ENCODE data around the gene MARCHF6. TPM values are rescaled to one million over a fixed set of nuclear protein-coding genes. Genes with fewer than 3 reads are reported as not detected.

The MARCHF6 gene
- total and polyA plus RNA-seq, 9 of the 15 experiments (the other 6 are each of a cell fraction or from before 2014, with no cell fraction given): 74.1 to 456 (median 116) TPM

DNA sequence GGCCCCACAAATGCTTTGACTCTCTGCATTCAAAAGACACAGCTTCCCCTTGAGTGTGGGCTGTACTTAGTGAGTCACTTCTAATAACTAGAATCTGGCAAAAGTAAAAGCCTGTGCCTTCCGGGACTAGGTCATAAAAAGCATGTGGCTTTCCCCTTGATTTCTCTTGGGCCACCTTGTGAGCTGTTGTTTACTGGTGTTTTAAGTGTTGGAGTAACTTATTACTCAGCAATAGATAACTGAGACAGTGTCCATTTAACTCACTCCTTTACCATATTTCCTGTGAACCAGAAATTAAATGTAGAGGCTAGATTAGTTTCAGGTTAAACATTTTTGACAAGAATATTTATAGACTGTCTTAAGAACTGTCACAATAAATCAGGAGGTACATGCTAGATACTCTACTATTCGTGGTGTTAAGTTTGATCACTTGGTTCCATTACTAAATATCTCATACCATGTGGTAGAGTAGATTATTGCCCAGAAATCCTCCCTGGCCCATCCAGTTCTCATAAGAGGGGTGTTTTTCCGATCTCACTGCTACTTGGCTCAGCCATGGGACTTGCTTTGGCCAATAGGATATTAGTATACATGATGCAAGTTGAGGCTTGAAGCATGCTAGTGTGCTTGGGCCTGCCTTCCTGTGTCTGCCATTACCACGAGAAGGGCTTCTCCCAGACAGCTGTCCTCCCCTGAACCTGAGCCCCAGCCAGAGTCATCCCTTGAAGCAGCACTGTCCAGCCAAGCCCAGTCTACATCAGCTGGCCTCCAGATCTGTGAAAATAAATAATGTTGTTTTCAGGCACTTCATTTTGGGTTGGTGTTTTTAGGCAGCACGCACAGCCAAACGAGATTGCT lies 35.4 kb upstream of the MARCHF6 start (continued):
- TF ChIP-seq SIN3A (IDR thresholded peaks at IDR 0.05; ENCODE audit: borderline replicate concordance in 2 of 2, control insufficient read depth in 1 of 2, low read depth in 2 of 2, low read length in 2 of 2) (no peak), KLF6 (CRISPR knock-in tag; IDR thresholded peaks at IDR 0.05; ENCODE audit: borderline replicate concordance) (no peak), ZNF165 (CRISPR knock-in tag; IDR thresholded peaks at IDR 0.05; ENCODE audit: borderline replicate concordance) (no peak), ZNF764 (CRISPR knock-in tag; IDR thresholded peaks at IDR 0.05; ENCODE audit: low read depth) (no peak), ZNF785 (CRISPR knock-in tag; IDR thresholded peaks at IDR 0.05) (no peak), ZNF24 (IDR thresholded peaks at IDR 0.05) (no peak), ZNF224 (CRISPR knock-in tag; IDR thresholded peaks at IDR 0.05) (no peak), TCF7 (IDR thresholded peaks at IDR 0.05; ENCODE audit: borderline replicate concordance) (no peak), EP400 (IDR thresholded peaks at IDR 0.05) (peak; percentile 62), SUPT5H (IDR thresholded peaks at IDR 0.05) (no peak), TCF7L2 (IDR thresholded peaks at IDR 0.05; ENCODE audit: low read depth, low read length) (no peak), SRSF3 (IDR thresholded peaks at IDR 0.05; ENCODE audit: insufficient read depth, low read length) (no peak), CBX5 (IDR thresholded peaks at IDR 0.05; ENCODE audit: borderline replicate concordance, low read depth) (no peak), TAF9B (IDR thresholded peaks at IDR 0.05; ENCODE audit: partially characterized antibody) (peak; percentile 15), ZBED1 (IDR thresholded peaks at IDR 0.05) (no peak), COPS2 (conservative IDR thresholded peaks at IDR 0.05) (no peak), NFXL1 (CRISPR knock-in tag; IDR thresholded peaks at IDR 0.05) (no peak), OTX1 (CRISPR knock-in tag; IDR thresholded peaks at IDR 0.05) (no peak)
- TF ChIP-seq, protein P1, sequence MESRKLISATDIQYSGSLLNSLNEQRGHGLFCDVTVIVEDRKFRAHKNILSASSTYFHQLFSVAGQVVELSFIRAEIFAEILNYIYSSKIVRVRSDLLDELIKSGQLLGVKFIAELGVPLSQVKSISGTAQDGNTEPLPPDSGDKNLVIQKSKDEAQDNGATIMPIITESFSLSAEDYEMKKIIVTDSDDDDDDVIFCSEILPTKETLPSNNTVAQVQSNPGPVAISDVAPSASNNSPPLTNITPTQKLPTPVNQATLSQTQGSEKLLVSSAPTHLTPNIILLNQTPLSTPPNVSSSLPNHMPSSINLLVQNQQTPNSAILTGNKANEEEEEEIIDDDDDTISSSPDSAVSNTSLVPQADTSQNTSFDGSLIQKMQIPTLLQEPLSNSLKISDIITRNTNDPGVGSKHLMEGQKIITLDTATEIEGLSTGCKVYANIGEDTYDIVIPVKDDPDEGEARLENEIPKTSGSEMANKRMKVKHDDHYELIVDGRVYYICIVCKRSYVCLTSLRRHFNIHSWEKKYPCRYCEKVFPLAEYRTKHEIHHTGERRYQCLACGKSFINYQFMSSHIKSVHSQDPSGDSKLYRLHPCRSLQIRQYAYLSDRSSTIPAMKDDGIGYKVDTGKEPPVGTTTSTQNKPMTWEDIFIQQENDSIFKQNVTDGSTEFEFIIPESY (CRISPR knock-in tag; IDR thresholded peaks at IDR 0.05): 0 out of 2 replicates have a peak, but pooled peaks have one; percentile 22
- TF ChIP-seq, protein P2, sequence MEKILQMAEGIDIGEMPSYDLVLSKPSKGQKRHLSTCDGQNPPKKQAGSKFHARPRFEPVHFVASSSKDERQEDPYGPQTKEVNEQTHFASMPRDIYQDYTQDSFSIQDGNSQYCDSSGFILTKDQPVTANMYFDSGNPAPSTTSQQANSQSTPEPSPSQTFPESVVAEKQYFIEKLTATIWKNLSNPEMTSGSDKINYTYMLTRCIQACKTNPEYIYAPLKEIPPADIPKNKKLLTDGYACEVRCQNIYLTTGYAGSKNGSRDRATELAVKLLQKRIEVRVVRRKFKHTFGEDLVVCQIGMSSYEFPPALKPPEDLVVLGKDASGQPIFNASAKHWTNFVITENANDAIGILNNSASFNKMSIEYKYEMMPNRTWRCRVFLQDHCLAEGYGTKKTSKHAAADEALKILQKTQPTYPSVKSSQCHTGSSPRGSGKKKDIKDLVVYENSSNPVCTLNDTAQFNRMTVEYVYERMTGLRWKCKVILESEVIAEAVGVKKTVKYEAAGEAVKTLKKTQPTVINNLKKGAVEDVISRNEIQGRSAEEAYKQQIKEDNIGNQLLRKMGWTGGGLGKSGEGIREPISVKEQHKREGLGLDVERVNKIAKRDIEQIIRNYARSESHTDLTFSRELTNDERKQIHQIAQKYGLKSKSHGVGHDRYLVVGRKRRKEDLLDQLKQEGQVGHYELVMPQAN (IDR thresholded peaks at IDR 0.05; ENCODE audit: borderline replicate concordance): no peak
- TF ChIP-seq, protein P3, sequence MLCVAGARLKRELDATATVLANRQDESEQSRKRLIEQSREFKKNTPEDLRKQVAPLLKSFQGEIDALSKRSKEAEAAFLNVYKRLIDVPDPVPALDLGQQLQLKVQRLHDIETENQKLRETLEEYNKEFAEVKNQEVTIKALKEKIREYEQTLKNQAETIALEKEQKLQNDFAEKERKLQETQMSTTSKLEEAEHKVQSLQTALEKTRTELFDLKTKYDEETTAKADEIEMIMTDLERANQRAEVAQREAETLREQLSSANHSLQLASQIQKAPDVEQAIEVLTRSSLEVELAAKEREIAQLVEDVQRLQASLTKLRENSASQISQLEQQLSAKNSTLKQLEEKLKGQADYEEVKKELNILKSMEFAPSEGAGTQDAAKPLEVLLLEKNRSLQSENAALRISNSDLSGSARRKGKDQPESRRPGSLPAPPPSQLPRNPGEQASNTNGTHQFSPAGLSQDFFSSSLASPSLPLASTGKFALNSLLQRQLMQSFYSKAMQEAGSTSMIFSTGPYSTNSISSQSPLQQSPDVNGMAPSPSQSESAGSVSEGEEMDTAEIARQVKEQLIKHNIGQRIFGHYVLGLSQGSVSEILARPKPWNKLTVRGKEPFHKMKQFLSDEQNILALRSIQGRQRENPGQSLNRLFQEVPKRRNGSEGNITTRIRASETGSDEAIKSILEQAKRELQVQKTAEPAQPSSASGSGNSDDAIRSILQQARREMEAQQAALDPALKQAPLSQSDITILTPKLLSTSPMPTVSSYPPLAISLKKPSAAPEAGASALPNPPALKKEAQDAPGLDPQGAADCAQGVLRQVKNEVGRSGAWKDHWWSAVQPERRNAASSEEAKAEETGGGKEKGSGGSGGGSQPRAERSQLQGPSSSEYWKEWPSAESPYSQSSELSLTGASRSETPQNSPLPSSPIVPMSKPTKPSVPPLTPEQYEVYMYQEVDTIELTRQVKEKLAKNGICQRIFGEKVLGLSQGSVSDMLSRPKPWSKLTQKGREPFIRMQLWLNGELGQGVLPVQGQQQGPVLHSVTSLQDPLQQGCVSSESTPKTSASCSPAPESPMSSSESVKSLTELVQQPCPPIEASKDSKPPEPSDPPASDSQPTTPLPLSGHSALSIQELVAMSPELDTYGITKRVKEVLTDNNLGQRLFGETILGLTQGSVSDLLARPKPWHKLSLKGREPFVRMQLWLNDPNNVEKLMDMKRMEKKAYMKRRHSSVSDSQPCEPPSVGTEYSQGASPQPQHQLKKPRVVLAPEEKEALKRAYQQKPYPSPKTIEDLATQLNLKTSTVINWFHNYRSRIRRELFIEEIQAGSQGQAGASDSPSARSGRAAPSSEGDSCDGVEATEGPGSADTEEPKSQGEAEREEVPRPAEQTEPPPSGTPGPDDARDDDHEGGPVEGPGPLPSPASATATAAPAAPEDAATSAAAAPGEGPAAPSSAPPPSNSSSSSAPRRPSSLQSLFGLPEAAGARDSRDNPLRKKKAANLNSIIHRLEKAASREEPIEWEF (CRISPR knock-in tag; IDR thresholded peaks at IDR 0.05): no peak
